ENCODE measurements around the gene GRIP1.

DNA sequence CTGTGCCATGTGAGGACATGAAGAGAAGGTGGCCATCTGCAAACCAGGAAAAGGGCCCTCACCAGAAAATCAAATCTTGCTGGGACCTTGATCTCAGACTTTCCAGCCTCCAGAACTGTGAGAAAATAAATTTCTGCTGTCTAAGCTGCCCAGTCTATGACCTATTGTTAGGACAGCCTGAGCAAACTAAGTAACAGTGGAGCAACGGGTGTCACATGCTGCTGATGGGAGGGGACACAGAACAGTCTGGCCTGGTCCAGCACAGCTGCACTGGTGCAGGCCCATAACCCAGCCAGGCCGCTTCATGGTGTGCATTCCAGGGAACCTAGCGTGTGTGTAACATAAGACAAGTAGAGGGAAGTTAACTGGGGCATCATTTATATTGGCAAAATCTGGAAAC, 42.1 kb downstream of the GRIP1 start:
- TF ChIP-seq, protein P1, sequence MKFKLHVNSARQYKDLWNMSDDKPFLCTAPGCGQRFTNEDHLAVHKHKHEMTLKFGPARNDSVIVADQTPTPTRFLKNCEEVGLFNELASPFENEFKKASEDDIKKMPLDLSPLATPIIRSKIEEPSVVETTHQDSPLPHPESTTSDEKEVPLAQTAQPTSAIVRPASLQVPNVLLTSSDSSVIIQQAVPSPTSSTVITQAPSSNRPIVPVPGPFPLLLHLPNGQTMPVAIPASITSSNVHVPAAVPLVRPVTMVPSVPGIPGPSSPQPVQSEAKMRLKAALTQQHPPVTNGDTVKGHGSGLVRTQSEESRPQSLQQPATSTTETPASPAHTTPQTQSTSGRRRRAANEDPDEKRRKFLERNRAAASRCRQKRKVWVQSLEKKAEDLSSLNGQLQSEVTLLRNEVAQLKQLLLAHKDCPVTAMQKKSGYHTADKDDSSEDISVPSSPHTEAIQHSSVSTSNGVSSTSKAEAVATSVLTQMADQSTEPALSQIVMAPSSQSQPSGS (CRISPR knock-in tag; IDR thresholded peaks at IDR 0.05; ENCODE audit: borderline replicate concordance, low read depth): no peak
- TF ChIP-seq TEAD4 (CRISPR knock-in tag; IDR thresholded peaks at IDR 0.05): no peak
- no peak for TF ChIP-seq CREB1 (CRISPR knock-in tag; IDR thresholded peaks at IDR 0.05)
- TF ChIP-seq, protein P2, sequence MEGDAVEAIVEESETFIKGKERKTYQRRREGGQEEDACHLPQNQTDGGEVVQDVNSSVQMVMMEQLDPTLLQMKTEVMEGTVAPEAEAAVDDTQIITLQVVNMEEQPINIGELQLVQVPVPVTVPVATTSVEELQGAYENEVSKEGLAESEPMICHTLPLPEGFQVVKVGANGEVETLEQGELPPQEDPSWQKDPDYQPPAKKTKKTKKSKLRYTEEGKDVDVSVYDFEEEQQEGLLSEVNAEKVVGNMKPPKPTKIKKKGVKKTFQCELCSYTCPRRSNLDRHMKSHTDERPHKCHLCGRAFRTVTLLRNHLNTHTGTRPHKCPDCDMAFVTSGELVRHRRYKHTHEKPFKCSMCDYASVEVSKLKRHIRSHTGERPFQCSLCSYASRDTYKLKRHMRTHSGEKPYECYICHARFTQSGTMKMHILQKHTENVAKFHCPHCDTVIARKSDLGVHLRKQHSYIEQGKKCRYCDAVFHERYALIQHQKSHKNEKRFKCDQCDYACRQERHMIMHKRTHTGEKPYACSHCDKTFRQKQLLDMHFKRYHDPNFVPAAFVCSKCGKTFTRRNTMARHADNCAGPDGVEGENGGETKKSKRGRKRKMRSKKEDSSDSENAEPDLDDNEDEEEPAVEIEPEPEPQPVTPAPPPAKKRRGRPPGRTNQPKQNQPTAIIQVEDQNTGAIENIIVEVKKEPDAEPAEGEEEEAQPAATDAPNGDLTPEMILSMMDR (IDR thresholded peaks at IDR 0.05): no peak
- TF ChIP-seq, protein P3, sequence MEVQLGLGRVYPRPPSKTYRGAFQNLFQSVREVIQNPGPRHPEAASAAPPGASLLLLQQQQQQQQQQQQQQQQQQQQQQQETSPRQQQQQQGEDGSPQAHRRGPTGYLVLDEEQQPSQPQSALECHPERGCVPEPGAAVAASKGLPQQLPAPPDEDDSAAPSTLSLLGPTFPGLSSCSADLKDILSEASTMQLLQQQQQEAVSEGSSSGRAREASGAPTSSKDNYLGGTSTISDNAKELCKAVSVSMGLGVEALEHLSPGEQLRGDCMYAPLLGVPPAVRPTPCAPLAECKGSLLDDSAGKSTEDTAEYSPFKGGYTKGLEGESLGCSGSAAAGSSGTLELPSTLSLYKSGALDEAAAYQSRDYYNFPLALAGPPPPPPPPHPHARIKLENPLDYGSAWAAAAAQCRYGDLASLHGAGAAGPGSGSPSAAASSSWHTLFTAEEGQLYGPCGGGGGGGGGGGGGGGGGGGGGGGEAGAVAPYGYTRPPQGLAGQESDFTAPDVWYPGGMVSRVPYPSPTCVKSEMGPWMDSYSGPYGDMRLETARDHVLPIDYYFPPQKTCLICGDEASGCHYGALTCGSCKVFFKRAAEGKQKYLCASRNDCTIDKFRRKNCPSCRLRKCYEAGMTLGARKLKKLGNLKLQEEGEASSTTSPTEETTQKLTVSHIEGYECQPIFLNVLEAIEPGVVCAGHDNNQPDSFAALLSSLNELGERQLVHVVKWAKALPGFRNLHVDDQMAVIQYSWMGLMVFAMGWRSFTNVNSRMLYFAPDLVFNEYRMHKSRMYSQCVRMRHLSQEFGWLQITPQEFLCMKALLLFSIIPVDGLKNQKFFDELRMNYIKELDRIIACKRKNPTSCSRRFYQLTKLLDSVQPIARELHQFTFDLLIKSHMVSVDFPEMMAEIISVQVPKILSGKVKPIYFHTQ (CRISPR knock-in tag; IDR thresholded peaks at IDR 0.05): no peak
- no peak for TF ChIP-seq ESRRA (CRISPR knock-in tag; IDR thresholded peaks at IDR 0.05; ENCODE audit: borderline replicate concordance)
- TF ChIP-seq, protein P4, sequence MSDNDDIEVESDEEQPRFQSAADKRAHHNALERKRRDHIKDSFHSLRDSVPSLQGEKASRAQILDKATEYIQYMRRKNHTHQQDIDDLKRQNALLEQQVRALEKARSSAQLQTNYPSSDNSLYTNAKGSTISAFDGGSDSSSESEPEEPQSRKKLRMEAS (CRISPR knock-in tag; IDR thresholded peaks at IDR 0.05): no peak

Measured in WTC11 (cell line).